ENCODE measurements around the gene CYP19A1. TPM values are rescaled to one million over a fixed set of nuclear protein-coding genes. Genes with fewer than 3 reads are reported as not detected.

The CYP19A1 gene
- total and polyA plus RNA-seq, 2 of the 8 experiments (the other 6 are each of a cell fraction or from before 2014, with no cell fraction given): not detected

GRCh38 chr15:51267051-51267702 lies 71.2 kb downstream of the CYP19A1 start (continued):
- TF ChIP-seq USF2 (IDR thresholded peaks at IDR 0.05; ENCODE audit: low read length): no peak
- TF ChIP-seq EGR1 (IDR thresholded peaks at IDR 0.05; ENCODE audit: borderline replicate concordance, low read depth, low read length): no peak
- TF ChIP-seq, protein P1, sequence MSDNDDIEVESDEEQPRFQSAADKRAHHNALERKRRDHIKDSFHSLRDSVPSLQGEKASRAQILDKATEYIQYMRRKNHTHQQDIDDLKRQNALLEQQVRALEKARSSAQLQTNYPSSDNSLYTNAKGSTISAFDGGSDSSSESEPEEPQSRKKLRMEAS (IDR thresholded peaks at IDR 0.05): no peak
- no peak for TF ChIP-seq MAFK (IDR thresholded peaks at IDR 0.05; ENCODE audit: low read depth, low read length)
- no peak for TF ChIP-seq EP300 (IDR thresholded peaks at IDR 0.05; ENCODE audit: borderline replicate concordance in 1 of 2, low read depth in 2 of 2, low read length in 2 of 2)
- TF ChIP-seq TCF12 (IDR thresholded peaks at IDR 0.05; ENCODE audit: low read depth, low read length): no peak
- peak; percentile 53 for TF ChIP-seq ASH2L (IDR thresholded peaks at IDR 0.05; ENCODE audit: low read length)
- no peak for TF ChIP-seq SIN3A (conservative IDR thresholded peaks at IDR 0.05 in 1 of 2, IDR thresholded peaks at IDR 0.05 in 1 of 2; ENCODE audit: low read depth in 1 of 2, low read length in 2 of 2)
- no peak for TF ChIP-seq CBX8 (IDR thresholded peaks at IDR 0.05; ENCODE audit: borderline replicate concordance, low read depth, low read length)
- TF ChIP-seq RNF2 (IDR thresholded peaks at IDR 0.05; ENCODE audit: borderline replicate concordance, low read depth, low read length, missing control alignments, poor library complexity, severe bottlenecking): peak; percentile 45
- no peak for TF ChIP-seq SAP30 (IDR thresholded peaks at IDR 0.05; ENCODE audit: insufficient read depth, insufficient replicate concordance, low read length)
- TF ChIP-seq SUZ12 (IDR thresholded peaks at IDR 0.05; ENCODE audit: low read length): peak; percentile 68; the same call in 1 of the 2 replicates
- TF ChIP-seq ZNF274 (IDR thresholded peaks at IDR 0.05; ENCODE audit: borderline replicate concordance, extremely low read depth, low read length): no peak
